ENCODE data around the gene LRMDA.

Gene LRMDA

DNA sequence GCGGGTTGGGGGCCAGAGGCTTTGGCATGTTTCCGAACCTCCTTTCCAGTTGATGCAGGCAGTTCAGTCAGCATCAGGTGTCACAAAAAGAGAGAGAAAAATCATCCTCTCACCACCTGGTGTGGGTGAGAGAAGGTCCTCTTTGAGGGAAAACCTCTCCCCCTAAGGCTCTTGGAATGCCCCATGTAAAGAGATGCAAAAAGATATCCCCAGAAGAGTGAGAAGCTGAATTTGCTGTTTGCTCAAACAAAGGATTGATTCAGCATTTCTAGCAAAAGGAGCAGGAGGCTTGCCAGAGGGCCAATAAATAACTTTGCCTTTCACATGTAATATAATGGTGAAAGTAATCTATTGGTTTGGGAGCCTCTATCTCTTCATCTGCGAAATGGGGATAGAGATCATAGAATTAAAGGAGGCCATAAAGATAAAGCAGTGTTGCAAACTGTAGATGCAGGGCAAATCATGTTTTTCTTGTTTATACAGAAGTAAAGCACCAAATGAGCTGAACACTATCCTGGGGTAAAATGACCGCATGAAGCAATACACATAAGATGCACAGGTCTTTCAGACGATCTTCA, 425.9 kb downstream of the LRMDA start:
- no peak for DNase-seq

GRCh38 chr10:75857896-75858295, 426.5 kb downstream of the LRMDA start:
- no peak for DNase-seq

- DNase-seq = no peak
These were observed 426.9 kb downstream of the LRMDA start for GRCh38 chr10:75858339-75858738.

DNA sequence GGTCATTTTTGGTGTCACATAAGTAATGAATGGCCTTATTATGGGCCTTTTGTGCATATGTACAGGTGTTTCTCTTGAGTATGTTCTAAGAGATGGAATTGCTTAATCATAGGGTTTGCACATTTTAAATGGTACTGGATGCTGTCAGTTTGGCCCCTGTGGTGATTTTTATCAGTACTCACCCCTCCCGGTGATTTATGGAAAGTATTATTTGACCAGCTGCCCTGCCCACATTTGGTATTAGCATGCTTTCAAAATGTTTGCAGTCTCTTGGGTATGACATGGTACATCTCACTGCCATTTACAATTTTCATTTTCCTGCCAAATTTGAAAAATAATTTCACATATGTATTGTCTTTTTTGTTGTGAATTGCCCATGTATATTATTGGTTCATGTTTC, 427.7 kb downstream of the LRMDA start:
- no peak for DNase-seq

- no peak for DNase-seq
These were observed 428.6 kb downstream of the LRMDA start for GRCh38 chr10:75860009-75860408.

DNA sequence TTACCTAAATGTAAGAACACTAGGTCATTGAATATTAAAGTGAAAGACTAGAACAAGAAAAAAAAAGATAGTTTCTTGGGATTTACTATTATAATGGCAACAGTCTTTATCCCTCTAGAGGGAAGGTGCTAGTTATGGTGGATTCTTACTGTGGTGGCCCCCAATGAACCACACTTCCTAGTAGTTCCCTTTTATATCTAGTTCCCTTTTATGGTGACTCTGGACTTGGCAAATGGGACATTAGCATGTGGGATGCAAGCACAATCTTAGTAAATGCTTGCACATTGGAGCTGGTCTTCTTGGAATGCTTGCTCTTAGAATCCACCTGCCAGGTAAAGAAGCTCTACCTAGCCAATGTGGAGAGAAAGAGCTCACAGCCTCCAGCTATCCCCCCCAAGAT, 430.2 kb downstream of the LRMDA start:
- no peak for DNase-seq

DNA sequence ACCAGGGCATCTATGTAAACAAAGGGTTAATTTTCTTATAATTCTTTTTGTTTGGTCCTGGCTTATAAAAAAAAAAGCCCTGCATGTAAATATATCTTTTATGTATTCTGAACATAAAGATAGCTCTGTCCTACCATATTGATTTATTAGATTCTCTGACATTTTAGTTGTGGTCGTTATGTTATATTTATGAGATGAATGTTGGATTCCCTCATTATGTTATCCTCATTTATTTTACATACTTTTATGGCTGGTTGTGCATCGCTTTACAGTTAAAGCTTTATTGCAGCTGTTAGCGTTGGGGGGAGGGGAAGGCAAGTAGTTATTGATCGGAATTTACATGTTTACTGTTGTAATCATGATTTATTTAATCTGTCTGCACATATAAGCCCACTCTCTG, 431.5 kb downstream of the LRMDA start:
- no peak for DNase-seq

- no peak for DNase-seq
These were observed 433.3 kb downstream of the LRMDA start for GRCh38 chr10:75864717-75865116.

GRCh38 chr10:75865413-75866299, 434.2 kb downstream of the LRMDA start:
- DNase-seq = no peak

DNA sequence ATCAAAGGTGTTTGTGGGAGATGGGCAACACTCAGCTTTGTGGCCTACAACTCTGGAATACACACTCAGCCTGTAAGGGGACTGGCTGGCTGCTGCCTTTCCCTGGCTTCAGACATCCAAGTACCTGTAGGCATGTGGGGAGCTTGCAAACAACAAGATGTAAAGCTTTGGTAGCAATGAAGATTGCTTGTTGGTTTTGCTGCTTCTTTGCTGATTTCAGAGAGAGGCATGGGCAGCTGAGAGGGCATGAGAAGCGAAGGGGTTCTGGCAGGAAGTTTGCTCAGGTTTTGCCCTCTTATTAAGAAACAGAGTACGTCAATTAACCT, 434.8 kb downstream of the LRMDA start:
- DNase-seq = no peak

- DNase-seq = no peak
These were observed 435.3 kb downstream of the LRMDA start for GRCh38 chr10:75866731-75867130.

GRCh38 chr10:75868574-75868973, 437.1 kb downstream of the LRMDA start:
- DNase-seq = no peak

DNA sequence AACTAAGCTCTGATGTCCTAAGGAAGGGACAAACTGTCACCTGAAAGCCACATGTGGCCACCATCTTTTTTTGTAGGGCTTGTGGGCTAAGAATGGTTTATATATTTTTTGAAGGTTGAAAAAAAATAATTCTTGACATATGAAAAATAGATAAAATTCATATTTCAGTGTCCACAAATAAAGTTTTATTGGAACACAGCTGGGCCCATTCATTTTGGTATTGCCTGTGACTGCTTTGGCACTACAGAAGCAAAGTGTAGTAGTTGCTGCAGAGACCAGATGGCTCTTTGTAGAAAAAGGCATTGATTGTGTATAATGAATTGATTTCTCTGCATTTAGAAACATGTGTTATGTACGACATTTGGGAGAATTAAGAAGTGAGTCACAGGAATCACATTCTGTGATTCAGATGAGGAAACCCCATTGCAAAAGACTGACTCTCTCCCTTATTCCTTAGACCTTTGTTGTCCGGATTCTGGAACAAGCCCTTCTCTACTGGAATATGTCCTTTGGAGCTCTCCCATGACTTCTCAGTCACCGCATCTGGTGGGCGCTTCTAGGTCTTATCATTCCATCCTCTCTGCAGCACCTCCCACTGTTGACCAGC, 438.7 kb downstream of the LRMDA start:
- DNase-seq = no peak

DNA sequence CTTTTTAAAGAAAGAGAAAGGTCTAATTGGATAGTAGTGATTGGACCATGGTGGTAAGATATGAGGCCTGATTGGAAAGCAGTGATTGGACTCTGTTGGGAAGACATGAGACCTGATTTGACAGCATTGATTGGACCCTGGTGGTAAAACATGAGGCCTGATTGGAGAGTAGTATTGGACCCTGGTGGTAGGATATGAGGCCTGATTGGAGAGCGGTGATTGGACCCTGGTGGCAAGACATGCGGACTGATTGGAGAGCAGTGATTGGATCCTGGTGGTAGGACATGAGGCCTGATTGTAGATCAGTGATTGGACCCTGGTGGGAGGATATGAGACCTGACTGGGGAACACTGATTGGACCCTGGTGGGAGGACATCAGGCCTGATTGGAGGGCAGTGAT, 444.3 kb downstream of the LRMDA start:
- DNase-seq = no peak

DNA sequence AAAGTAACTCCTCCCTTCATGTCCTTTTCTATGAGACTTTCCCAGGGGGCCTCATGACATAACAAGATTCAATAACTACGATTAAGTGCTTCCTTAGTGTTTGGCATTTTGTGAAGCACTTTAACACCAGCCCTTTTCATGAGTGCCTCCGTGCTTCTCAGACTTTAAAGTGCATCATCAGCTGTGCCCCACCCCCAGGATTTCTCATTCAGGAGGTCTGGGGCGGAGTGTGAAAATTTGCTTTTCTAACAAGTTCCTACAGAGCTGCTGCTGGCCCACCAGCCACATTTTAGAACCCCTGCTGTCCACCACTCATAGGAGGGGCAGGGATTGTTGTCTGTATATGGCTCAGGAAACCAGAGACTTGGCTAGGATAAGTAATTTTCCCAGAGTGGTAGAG, 445.3 kb downstream of the LRMDA start:
- no peak for DNase-seq

GRCh38 chr10:75877877-75878276, 446.5 kb downstream of the LRMDA start:
- no peak for DNase-seq

GRCh38 chr10:75878586-75878985, 447.2 kb downstream of the LRMDA start:
- no peak for DNase-seq

GRCh38 chr10:75880031-75880775, 448.8 kb downstream of the LRMDA start:
- DNase-seq = no peak

GRCh38 chr10:75883081-75884072, 452.0 kb downstream of the LRMDA start:
- no peak for DNase-seq

DNA sequence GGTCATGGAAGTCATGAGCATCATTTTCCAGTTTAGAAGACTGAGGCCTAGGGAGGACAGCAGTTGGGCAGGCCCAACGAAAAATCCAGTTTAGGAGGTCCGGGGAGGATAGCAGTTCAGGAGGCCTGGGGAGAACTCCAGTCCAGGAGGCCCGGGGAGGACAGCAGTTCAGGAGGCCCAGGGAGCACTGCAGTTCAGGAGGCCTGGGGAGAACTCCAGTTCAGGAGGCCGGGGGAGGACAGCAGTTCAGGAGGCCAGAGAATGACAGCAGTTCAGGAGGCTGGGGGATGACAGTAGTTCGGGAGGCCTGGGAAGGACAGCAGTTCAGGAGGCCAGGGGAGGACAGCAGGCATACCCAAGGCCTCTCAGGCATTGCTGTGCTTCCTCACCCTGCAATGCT, 453.4 kb downstream of the LRMDA start:
- DNase-seq = no peak

DNA sequence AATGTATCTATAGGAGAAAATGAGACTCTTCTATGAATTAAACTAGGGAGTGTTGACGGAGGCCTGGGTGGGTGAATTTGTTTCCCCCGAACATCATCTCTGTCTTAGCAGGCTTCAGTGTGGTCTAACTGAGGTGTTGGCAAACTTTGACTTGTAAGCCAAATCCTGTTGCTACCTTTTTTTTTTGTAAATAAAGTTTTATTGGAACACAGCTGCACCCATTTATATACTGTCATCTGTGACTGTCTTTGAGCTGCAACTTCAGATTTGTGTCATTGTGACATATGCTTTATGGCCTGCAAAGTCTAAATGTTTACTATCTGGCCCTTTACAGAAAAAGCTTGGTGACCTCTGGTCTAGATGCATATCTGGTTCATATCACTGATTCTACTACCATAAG, 455.9 kb downstream of the LRMDA start:
- no peak for DNase-seq

GRCh38 chr10:75887992-75888680, 456.7 kb downstream of the LRMDA start:
- no peak for DNase-seq

All from activated T-cell treated with anti-CD3 and anti-CD28 coated beads for 4 hours (primary cell).